BLaER1 (cell line): Measurements from ENCODE around the gene SNCG.
A peak's percentile ranks its signal among the peaks of the same experiment; 100 is the strongest.

Experiments used
- H3K27ac ChIP-seq: shearing (Covaris generic); formaldehyde crosslinking; 2 replicates; pipeline ENCODE4 v1.8.1; 2022
- H3K27me3 ChIP-seq: shearing (Covaris generic); formaldehyde crosslinking; 2 replicates; pipeline ENCODE4 v1.8.1; 2022
- H3K36me3 ChIP-seq: shearing (Covaris generic); formaldehyde crosslinking; 2 replicates; pipeline ENCODE4 v1.8.1; 2022
- H3K4me1 ChIP-seq: shearing (Covaris generic); formaldehyde crosslinking; 2 replicates; pipeline ENCODE4 v1.8.1; 2022
- H3K4me2 ChIP-seq: shearing (Covaris generic); formaldehyde crosslinking; 2 replicates; pipeline ENCODE4 v1.8.1; 2022
- H3K4me3 ChIP-seq: shearing (Covaris generic); formaldehyde crosslinking; 2 replicates; pipeline ENCODE4 v1.8.1; 2022
- H3K9ac ChIP-seq: shearing (Covaris generic); formaldehyde crosslinking; 2 replicates; pipeline ENCODE4 v1.8.1; 2022
- H3K9me3 ChIP-seq: shearing (Covaris generic); formaldehyde crosslinking; 2 replicates; pipeline ENCODE4 v1.8.1; 2022
- H4K20me1 ChIP-seq: shearing (Covaris generic); formaldehyde crosslinking; 2 replicates; pipeline ENCODE4 v1.8.1; 2022
- Cebpa-rat ChIP-seq: shearing (Covaris generic); IDR thresholded peaks from 2 replicates; pipeline ENCODE4 v1.8.1; 2022

Gene SNCG

GRCh38 chr10:86965986-86966654 lies 7.7 kb downstream of the SNCG start:
- Histone ChIP-seq H3K4me1 (peaks cover 36% of the 10 kb centered on the region), H3K4me2 (peak overlapping the region; percentile 47), H4K20me1 (no peaks in the 10 kb centered on the region), H3K36me3 (no peaks in the 10 kb centered on the region), H3K9ac (no peak overlapping the region), H3K4me3 (no peak overlapping the region), H3K27me3 (peaks cover 37% of the 10 kb centered on the region), H3K27ac (no peak overlapping the region), H3K9me3 (no peaks in the 10 kb centered on the region)
- TF ChIP-seq Cebpa-rat = no peak

DNA sequence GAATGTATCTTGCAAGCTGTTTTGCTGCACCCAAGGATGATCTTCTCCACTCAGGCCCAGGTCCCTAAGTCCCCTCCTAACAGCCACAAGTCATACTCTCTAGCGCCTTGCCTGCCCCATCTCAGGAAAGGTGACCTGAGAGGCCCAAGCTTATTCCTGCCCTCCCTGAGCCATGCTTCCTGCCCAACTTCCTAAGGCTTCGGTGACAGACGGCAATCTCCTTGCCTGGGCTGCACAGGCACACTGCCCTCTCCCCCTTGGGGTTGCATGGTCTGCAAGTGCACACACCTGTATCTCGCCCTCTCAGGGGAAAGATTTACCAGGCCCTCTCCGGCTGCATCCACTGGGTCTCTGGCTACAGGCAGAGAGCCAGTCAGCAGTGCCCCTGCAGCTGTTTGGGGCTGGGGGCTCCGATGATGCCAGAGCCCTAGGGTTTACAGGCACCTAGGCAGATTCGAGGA lies 9.1 kb downstream of the SNCG start:
- TF ChIP-seq Cebpa-rat = no peak
- Histone ChIP-seq H3K9me3 (peaks cover 4% of the 10 kb centered on the region; the same call in 1 of the 2 replicates), H3K4me1 (peaks cover 47% of the 10 kb centered on the region), H3K27ac (no peak overlapping the region), H3K36me3 (no peaks in the 10 kb centered on the region), H4K20me1 (no peaks in the 10 kb centered on the region), H3K27me3 (peaks cover 45% of the 10 kb centered on the region), H3K4me3 (no peak overlapping the region), H3K4me2 (no peak overlapping the region), H3K9ac (no peak overlapping the region)

- Histone ChIP-seq H3K27me3 (peaks cover 45% of the 10 kb centered on the region), H3K36me3 (no peaks in the 10 kb centered on the region), H3K4me3 (no peak within 1 kb of the TSS), H3K4me2 (no peak within 1 kb of the TSS), H3K9me3 (peaks cover 4% of the 10 kb centered on the region; the same call in 1 of the 2 replicates), H4K20me1 (no peaks in the 10 kb centered on the region), H3K27ac (no peak within 1 kb of the TSS), H3K9ac (no peak within 1 kb of the TSS), H3K4me1 (peaks cover 47% of the 10 kb centered on the region)
- TF ChIP-seq Cebpa-rat = no peak
Observed at GRCh38 chr10:86968271-86968993, 10.0 kb downstream of the SNCG start, which contains the start of gene ADIRF. Gene ADIRF, plus strand, starts transcription at chr10:86968482. Its CDS starts 63 bp downstream, at chr10:86968545.

DNA sequence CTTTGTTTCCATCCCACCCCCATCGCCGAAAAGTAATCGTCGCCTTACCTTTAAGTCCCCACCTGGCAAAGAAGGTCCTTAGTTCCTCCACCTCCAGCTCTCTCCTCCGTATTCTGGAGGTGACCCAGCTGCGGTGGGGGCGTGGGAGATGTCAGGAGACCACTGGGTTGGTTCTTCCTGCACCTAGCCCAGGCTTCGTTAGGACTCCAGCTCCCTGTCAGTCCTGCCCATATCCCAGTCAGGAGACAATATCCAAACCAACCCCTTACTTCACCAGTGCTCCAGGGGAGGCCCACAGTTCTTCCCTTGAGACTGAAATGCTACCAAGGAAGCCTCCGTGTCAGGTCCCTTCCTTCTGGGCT lies 10.6 kb downstream of the SNCG start:
- H3K9ac ChIP-seq = no peak overlapping the region
- H3K27ac ChIP-seq = no peak overlapping the region
- H3K4me1 ChIP-seq = peaks cover 43% of the 10 kb centered on the region
- no peaks in the 10 kb centered on the region for H4K20me1 ChIP-seq
- H3K36me3 ChIP-seq = no peaks in the 10 kb centered on the region
- no peak overlapping the region for H3K4me2 ChIP-seq
- H3K27me3 ChIP-seq = peaks cover 45% of the 10 kb centered on the region
- TF ChIP-seq Cebpa-rat = no peak
- H3K4me3 ChIP-seq = no peak overlapping the region
- peaks cover 4% of the 10 kb centered on the region; the same call in 1 of the 2 replicates for H3K9me3 ChIP-seq

DNA sequence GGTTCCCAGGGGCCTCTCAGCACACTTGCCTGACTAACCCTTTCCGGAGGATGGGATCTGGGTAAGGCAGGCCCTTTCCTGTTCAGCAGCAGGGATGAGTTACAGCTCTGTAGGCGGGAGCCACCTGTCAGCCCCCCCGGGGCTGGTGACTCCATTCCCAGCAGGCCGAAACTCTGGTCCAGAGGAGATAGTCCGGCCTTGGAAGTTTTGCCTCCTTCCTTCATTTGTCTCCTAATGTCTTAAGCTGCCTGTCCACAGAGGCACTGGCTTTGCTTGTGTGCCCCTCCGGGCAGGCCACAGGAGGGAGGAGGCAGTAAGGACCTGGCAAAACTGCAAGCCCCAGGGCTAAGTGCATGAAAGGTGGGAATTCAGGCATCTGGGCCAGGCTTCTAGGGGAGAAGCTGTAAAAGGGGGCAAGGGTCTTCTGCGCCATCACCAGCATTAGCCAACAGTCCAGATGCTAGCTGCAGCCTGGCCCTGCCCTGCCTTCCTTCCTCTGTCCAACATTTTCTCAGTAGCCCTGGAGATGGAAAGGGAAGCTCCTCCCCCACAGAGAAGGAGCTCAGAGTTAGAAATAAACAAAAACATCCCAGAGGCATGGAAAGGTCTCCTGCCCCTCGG lies 11.1 kb downstream of the SNCG start:
- H3K9ac ChIP-seq = no peak overlapping the region
- H3K27me3 ChIP-seq = peaks cover 45% of the 10 kb centered on the region
- H3K4me2 ChIP-seq = no peak overlapping the region
- H3K36me3 ChIP-seq = no peaks in the 10 kb centered on the region
- no peaks in the 10 kb centered on the region for H4K20me1 ChIP-seq
- no peak overlapping the region for H3K4me3 ChIP-seq
- H3K27ac ChIP-seq = no peak overlapping the region
- peaks cover 4% of the 10 kb centered on the region; the same call in 1 of the 2 replicates for H3K9me3 ChIP-seq
- TF ChIP-seq Cebpa-rat = no peak
- H3K4me1 ChIP-seq = peaks cover 38% of the 10 kb centered on the region

GRCh38 chr10:86970162-86970981 lies 12.0 kb downstream of the SNCG start:
- Histone ChIP-seq H3K27ac (peak overlapping the region; percentile 71), H4K20me1 (no peaks in the 10 kb centered on the region), H3K36me3 (no peaks in the 10 kb centered on the region), H3K27me3 (peaks cover 45% of the 10 kb centered on the region), H3K4me3 (peak overlapping the region; percentile 65), H3K9ac (peak overlapping the region; percentile 71), H3K4me1 (peaks cover 35% of the 10 kb centered on the region), H3K9me3 (peaks cover 4% of the 10 kb centered on the region; the same call in 1 of the 2 replicates), H3K4me2 (peak overlapping the region; percentile 84)
- TF ChIP-seq Cebpa-rat = no peak

GRCh38 chr10:86970982-86971231 lies 12.5 kb downstream of the SNCG start:
- H3K9ac ChIP-seq = peak overlapping the region; percentile 71
- H3K4me3 ChIP-seq = peak overlapping the region; percentile 65
- no peak for TF ChIP-seq Cebpa-rat
- peaks cover 45% of the 10 kb centered on the region for H3K27me3 ChIP-seq
- H3K27ac ChIP-seq = peak overlapping the region; percentile 71
- H3K36me3 ChIP-seq = no peaks in the 10 kb centered on the region
- peaks cover 4% of the 10 kb centered on the region; the same call in 1 of the 2 replicates for H3K9me3 ChIP-seq
- peak overlapping the region; percentile 84 for H3K4me2 ChIP-seq
- peaks cover 35% of the 10 kb centered on the region for H3K4me1 ChIP-seq
- H4K20me1 ChIP-seq = no peaks in the 10 kb centered on the region

- peak overlapping the region; percentile 65 for H3K4me3 ChIP-seq
- H3K36me3 ChIP-seq = no peaks in the 10 kb centered on the region
- H3K9ac ChIP-seq = peak overlapping the region; percentile 71
- H3K9me3 ChIP-seq = peaks cover 4% of the 10 kb centered on the region; the same call in 1 of the 2 replicates
- peak overlapping the region; percentile 84 for H3K4me2 ChIP-seq
- H3K27ac ChIP-seq = peak overlapping the region; percentile 71
- no peaks in the 10 kb centered on the region for H4K20me1 ChIP-seq
- peaks cover 45% of the 10 kb centered on the region for H3K27me3 ChIP-seq
- TF ChIP-seq Cebpa-rat = no peak
- peaks cover 31% of the 10 kb centered on the region for H3K4me1 ChIP-seq
Observed at GRCh38 chr10:86971232-86971991, 13.0 kb downstream of the SNCG start.
